ENCODE results near the gene OS9. TPM values are rescaled to one million over a fixed set of nuclear protein-coding genes. Genes with fewer than 3 reads are reported as not detected.

Gene OS9
- total and polyA plus RNA-seq, 9 of the 15 experiments (the other 6 are each of a cell fraction or from before 2014, with no cell fraction given) = 4.6 to 105 (median 89.5) TPM

DNA sequence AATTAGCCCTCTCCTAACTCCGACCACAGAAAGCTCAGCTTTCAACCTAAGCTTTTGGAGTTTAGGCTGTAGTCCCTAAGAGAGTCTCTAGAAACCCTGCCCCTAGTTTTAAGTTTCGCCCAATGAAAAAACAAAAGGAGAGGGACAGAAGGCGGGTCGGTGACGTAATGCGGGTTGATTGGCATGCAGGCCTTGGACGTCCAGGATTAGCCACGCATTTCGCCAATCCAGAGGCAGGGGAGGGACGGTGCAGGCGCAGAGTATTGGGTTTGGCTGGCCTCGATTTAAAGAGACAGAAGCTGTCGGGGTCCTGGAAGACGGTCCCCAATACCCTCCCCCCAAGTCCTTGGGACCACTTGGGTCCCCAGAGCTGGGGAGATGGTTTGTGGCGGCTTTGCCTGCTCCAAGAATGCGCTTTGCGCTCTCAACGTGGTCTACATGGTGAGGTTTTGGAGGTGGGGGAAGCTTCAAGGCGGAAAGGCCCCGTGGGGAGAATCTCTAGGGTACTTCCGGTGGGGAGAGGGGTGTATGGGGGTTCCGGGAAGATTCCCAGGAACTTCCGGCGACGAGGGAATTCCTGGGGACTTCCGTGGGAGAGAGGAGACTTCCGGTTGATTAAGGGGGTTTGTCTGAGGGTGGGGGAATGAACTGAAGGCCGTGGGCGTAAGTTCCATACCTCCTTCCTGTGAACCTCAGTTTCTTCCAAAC lies 51.0 kb downstream of the OS9 start, which contains the start of gene TSPAN31 (continued):
- TF ChIP-seq, protein P1, sequence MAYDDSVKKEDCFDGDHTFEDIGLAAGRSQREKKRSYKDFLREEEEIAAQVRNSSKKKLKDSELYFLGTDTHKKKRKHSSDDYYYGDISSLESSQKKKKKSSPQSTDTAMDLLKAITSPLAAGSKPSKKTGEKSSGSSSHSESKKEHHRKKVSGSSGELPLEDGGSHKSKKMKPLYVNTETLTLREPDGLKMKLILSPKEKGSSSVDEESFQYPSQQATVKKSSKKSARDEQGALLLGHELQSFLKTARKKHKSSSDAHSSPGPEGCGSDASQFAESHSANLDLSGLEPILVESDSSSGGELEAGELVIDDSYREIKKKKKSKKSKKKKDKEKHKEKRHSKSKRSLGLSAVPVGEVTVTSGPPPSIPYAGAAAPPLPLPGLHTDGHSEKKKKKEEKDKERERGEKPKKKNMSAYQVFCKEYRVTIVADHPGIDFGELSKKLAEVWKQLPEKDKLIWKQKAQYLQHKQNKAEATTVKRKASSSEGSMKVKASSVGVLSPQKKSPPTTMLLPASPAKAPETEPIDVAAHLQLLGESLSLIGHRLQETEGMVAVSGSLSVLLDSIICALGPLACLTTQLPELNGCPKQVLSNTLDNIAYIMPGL (CRISPR knock-in tag; IDR thresholded peaks at IDR 0.05) = no peak
- TF ChIP-seq, protein P2, sequence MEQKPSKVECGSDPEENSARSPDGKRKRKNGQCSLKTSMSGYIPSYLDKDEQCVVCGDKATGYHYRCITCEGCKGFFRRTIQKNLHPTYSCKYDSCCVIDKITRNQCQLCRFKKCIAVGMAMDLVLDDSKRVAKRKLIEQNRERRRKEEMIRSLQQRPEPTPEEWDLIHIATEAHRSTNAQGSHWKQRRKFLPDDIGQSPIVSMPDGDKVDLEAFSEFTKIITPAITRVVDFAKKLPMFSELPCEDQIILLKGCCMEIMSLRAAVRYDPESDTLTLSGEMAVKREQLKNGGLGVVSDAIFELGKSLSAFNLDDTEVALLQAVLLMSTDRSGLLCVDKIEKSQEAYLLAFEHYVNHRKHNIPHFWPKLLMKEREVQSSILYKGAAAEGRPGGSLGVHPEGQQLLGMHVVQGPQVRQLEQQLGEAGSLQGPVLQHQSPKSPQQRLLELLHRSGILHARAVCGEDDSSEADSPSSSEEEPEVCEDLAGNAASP (IDR thresholded peaks at IDR 0.05) = no peak
- TF ChIP-seq MTA1 (IDR thresholded peaks at IDR 0.05; ENCODE audit: borderline replicate concordance) (no peak), SAP30 (IDR thresholded peaks at IDR 0.05; ENCODE audit: borderline replicate concordance, insufficient read depth, low read depth, low read length, poor library complexity, severe bottlenecking) (no peak), ZNF644 (tag; IDR thresholded peaks at IDR 0.05; ENCODE audit: low read depth) (no peak), ZBED1 (IDR thresholded peaks at IDR 0.05) (no peak), HNRNPUL1 (IDR thresholded peaks at IDR 0.05; ENCODE audit: low read length) (no peak), POLR2AphosphoS5 (IDR thresholded peaks at IDR 0.05; ENCODE audit: control insufficient read depth, insufficient read depth, low read depth, low read length) (peak; percentile 36; the same call in 1 of the 2 replicates), ZNF717 (CRISPR knock-in tag; IDR thresholded peaks at IDR 0.05) (no peak; the same call in 1 of the 2 replicates), BRD9 (IDR thresholded peaks at IDR 0.05; ENCODE audit: low read depth, partially characterized antibody) (no peak), CXXC5 (CRISPR knock-in tag; IDR thresholded peaks at IDR 0.05) (peak; percentile 57; the same call in 1 of the 2 replicates), ZNF124 (CRISPR knock-in tag; IDR thresholded peaks at IDR 0.05) (no peak), CBX5 (IDR thresholded peaks at IDR 0.05; ENCODE audit: borderline replicate concordance, low read depth) (no peak), EWSR1 (IDR thresholded peaks at IDR 0.05; ENCODE audit: borderline replicate concordance, low read depth, partially characterized antibody) (no peak), ZNF23 (CRISPR knock-in tag; IDR thresholded peaks at IDR 0.05) (no peak)
- TF ChIP-seq, protein P3, sequence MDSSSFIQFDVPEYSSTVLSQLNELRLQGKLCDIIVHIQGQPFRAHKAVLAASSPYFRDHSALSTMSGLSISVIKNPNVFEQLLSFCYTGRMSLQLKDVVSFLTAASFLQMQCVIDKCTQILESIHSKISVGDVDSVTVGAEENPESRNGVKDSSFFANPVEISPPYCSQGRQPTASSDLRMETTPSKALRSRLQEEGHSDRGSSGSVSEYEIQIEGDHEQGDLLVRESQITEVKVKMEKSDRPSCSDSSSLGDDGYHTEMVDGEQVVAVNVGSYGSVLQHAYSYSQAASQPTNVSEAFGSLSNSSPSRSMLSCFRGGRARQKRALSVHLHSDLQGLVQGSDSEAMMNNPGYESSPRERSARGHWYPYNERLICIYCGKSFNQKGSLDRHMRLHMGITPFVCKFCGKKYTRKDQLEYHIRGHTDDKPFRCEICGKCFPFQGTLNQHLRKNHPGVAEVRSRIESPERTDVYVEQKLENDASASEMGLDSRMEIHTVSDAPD (CRISPR knock-in tag; IDR thresholded peaks at IDR 0.05) = no peak
- TF ChIP-seq, protein P4, sequence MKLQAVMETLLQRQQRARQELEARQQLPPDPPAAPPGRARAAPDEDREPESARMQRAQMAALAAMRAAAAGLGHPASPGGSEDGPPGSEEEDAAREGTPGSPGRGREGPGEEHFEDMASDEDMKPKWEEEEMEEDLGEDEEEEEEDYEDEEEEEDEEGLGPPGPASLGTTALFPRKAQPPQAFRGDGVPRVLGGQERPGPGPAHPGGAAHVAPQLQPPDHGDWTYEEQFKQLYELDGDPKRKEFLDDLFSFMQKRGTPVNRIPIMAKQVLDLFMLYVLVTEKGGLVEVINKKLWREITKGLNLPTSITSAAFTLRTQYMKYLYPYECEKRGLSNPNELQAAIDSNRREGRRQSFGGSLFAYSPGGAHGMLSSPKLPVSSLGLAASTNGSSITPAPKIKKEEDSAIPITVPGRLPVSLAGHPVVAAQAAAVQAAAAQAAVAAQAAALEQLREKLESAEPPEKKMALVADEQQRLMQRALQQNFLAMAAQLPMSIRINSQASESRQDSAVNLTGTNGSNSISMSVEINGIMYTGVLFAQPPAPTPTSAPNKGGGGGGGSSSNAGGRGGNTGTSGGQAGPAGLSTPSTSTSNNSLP (IDR thresholded peaks at IDR 0.05; ENCODE audit: borderline replicate concordance, low read depth, low read length) = no peak
- TF ChIP-seq, protein P5, sequence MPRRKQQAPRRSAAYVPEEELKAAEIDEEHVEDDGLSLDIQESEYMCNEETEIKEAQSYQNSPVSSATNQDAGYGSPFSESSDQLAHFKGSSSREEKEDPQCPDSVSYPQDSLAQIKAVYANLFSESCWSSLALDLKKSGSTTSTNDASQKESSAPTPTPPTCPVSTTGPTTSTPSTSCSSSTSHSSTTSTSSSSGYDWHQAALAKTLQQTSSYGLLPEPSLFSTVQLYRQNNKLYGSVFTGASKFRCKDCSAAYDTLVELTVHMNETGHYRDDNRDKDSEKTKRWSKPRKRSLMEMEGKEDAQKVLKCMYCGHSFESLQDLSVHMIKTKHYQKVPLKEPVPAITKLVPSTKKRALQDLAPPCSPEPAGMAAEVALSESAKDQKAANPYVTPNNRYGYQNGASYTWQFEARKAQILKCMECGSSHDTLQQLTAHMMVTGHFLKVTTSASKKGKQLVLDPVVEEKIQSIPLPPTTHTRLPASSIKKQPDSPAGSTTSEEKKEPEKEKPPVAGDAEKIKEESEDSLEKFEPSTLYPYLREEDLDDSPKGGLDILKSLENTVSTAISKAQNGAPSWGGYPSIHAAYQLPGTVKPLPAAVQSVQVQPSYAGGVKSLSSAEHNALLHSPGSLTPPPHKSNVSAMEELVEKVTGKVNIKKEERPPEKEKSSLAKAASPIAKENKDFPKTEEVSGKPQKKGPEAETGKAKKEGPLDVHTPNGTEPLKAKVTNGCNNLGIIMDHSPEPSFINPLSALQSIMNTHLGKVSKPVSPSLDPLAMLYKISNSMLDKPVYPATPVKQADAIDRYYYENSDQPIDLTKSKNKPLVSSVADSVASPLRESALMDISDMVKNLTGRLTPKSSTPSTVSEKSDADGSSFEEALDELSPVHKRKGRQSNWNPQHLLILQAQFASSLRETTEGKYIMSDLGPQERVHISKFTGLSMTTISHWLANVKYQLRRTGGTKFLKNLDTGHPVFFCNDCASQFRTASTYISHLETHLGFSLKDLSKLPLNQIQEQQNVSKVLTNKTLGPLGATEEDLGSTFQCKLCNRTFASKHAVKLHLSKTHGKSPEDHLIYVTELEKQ (CRISPR knock-in tag; IDR thresholded peaks at IDR 0.05) = no peak
